GM23248 (cell line): ENCODE results near the gene TXN2.

Experiments used
- EZH2 ChIP-seq: fragments of 200-600 bp; sonication (generic); IDR thresholded peaks from 2 replicates; pipeline ENCODE4 v1.6.1; 2018; ENCODE audit warnings: antibody characterized with exemption, mild to moderate bottlenecking; ENCODE audit not compliant: insufficient read depth, poor library complexity, severe bottlenecking
- EZH2phosphoT487 ChIP-seq: fragments of 200-600 bp; sonication (generic); IDR thresholded peaks from 2 replicates; pipeline ENCODE4 v1.6.1; 2018; ENCODE audit warnings: antibody characterized with exemption, moderate library complexity, mild to moderate bottlenecking, low read depth; ENCODE audit not compliant: insufficient read depth

DNA sequence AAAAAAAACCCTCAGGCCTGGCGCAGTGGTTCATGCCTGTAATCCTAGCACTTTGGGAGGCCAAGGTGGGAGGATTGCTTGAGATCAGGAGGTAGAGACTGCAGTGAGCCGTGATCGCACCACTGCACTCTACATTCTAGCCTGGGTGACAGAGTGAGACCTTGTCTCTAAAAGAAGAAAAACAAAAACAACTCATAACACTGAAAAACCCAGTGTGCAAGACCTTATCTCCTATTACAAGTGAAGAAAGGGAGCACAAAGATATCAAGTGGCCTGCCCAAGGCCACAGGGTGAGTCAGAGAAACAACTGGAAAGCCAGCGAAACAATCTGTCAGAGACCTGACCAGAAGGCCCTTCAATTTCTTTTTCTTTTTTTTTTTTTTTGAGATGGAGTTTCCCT, 2.5 kb downstream of the TXN2 start:
- no peak for TF ChIP-seq EZH2phosphoT487
- TF ChIP-seq EZH2: no peak
